ENCODE results near the gene ELOB.
A peak's percentile ranks its signal among the peaks of the same experiment; 100 is the strongest.

ELOB gene

DNA sequence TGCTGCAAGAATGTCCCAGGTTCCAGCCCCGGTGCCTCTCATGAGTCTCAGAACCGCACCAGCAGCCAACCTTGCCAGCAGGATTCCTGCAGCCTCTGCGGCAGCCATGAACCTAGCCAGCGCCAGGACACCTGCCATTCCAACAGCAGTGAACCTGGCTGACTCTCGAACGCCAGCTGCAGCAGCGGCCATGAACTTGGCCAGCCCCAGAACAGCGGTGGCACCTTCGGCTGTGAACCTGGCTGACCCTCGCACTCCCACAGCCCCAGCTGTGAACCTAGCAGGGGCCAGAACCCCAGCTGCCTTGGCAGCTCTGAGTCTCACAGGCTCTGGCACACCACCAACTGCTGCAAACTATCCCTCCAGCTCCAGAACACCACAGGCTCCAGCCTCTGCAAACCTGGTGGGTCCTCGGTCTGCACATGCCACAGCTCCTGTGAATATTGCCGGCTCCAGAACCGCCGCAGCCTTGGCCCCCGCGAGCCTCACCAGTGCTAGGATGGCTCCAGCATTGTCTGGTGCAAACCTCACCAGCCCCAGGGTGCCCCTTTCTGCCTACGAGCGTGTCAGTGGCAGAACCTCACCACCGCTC, 9.8 kb downstream of the ELOB start:
- DNase-seq (ENCODE audit: low spot score): no peak

DNA sequence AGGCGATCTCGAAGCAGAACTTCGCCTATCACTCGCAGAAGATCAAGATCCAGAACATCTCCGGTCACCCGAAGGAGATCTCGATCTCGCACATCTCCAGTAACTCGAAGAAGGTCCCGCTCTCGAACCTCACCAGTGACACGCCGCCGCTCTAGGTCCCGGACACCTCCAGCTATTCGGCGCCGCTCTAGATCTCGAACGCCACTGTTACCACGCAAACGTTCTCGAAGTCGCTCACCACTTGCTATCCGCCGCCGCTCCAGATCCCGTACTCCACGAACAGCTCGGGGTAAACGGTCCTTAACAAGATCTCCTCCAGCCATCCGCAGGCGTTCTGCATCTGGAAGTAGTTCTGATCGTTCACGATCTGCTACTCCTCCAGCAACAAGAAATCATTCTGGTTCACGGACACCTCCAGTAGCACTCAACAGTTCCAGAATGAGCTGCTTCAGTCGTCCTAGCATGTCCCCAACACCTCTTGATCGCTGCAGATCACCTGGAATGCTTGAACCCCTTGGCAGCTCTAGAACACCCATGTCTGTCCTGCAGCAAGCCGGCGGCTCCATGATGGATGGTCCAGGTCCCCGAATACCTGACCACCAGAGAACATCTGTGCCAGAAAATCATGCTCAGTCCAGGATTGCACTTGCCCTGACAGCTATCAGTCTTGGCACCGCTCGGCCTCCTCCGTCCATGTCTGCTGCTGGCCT, 10.5 kb downstream of the ELOB start:
- no peak for DNase-seq (ENCODE audit: low spot score)

DNA sequence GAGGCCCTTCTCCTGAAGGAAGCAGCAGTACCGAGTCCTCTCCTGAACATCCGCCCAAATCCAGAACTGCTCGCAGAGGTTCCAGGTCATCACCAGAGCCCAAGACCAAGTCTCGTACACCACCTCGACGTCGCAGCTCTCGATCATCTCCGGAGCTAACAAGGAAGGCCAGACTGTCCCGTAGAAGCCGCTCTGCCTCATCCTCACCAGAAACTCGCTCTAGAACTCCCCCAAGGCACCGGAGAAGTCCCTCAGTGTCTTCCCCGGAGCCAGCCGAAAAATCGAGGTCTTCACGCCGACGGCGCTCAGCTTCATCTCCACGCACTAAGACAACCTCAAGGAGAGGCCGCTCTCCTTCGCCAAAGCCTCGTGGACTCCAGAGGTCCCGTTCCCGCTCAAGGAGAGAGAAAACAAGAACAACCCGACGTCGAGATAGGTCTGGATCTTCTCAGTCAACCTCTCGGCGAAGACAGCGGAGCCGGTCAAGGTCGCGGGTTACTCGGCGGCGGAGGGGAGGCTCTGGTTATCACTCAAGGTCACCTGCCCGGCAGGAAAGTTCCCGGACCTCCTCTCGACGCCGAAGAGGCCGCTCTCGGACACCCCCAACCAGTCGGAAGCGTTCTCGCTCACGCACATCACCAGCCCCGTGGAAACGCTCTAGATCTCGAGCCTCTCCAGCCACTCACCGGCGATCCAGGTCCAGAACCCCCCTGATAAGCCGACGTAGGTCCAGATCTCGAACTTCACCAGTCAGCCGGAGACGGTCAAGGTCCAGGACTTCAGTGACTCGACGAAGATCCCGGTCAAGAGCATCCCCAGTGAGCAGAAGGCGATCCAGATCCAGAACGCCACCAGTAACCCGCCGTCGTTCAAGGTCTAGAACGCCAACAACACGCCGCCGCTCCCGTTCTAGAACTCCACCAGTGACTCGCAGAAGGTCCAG, 11.3 kb downstream of the ELOB start:
- DNase-seq (ENCODE audit: low spot score): no peak

DNA sequence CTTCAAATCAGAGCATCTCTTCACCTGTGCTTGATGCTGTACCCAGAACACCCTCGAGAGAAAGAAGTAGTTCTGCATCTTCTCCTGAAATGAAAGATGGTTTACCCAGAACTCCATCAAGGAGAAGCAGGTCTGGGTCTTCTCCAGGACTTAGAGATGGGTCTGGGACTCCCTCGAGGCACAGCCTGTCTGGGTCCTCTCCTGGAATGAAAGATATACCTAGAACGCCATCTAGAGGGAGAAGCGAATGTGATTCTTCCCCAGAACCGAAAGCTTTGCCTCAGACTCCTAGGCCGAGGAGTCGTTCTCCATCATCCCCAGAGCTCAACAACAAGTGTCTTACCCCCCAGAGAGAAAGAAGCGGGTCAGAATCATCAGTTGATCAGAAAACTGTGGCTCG, 12.4 kb downstream of the ELOB start:
- DNase-seq (ENCODE audit: low spot score): no peak

DNA sequence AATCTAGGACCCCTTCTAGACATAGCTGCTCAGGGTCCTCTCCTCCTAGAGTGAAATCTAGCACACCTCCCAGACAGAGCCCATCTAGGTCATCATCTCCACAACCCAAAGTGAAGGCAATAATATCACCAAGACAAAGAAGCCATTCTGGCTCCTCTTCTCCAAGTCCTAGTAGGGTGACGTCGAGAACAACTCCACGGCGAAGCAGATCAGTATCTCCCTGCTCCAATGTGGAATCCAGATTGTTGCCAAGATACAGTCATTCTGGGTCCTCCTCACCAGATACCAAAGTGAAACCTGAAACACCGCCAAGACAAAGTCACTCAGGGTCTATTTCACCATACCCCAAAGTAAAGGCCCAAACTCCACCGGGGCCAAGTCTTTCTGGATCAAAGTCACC, 13.9 kb downstream of the ELOB start:
- no peak for DNase-seq (ENCODE audit: low spot score)

DNA sequence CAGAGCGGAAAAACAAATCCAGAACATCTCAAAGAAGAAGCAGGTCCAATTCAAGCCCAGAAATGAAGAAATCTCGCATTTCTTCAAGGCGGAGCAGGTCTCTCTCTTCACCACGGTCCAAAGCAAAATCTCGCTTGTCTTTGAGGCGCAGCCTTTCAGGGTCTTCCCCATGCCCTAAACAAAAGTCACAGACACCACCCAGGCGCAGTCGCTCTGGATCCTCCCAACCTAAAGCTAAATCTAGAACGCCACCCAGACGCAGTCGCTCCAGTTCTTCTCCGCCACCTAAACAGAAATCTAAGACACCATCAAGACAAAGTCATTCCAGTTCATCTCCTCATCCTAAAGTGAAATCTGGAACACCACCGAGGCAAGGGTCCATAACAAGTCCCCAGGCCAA, 14.4 kb downstream of the ELOB start:
- DNase-seq (ENCODE audit: low spot score): no peak

DNA sequence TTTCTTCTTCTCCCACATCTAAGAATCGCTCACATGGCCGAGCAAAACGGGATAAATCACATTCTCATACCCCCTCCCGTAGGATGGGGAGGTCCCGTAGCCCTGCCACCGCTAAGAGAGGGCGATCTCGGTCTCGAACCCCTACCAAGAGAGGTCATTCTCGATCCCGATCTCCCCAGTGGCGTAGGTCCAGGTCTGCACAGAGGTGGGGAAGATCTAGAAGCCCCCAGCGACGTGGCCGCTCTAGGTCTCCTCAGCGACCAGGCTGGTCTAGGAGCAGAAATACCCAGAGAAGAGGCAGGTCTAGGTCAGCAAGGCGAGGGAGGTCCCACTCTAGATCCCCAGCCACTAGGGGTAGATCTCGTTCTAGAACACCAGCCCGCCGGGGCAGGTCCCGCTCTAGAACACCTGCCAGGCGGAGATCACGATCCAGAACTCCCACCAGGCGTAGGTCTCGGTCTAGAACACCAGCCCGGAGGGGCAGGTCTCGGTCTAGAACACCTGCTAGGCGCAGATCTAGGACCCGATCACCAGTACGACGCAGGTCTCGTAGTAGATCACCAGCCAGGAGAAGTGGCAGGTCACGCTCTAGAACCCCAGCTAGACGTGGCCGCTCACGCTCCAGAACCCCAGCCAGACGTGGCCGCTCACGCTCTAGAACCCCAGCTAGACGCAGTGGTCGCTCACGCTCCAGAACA, 15.0 kb downstream of the ELOB start:
- no peak for DNase-seq (ENCODE audit: low spot score)

DNA sequence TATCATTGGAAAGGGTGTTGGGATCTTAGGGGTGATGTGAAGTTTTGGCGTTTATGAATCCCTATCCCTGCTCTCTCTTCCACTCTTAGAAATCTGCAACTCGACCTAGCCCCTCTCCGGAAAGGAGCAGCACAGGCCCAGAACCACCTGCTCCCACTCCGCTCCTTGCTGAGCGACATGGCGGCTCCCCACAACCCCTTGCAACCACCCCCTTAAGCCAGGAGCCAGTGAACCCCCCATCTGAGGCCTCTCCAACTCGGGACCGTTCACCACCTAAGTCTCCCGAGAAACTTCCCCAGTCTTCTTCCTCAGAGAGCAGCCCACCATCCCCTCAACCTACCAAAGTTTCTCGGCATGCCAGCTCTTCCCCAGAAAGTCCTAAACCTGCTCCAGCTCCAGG, 15.6 kb downstream of the ELOB start:
- no peak for DNase-seq (ENCODE audit: low spot score)

DNA sequence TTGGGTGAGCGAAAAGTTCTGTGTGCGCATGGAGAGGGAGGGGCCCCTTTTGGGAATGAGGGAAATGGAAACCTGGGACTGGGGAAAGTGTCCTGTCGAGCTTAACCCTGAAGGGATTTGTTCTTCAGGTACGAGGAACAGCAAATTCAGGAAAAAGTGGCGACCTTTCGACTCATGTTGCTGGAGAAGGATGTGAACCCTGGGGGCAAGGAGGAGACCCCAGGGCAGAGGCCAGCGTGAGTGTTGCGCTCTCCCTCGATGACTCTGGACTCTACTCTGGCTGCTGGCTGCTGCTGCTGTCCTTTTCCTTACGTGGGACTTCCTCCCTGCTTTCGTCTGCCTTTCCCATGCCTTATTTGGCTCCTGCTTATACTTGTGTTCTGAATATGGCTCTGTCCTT, 19.7 kb downstream of the ELOB start:
- no peak for DNase-seq (ENCODE audit: low spot score)

DNA sequence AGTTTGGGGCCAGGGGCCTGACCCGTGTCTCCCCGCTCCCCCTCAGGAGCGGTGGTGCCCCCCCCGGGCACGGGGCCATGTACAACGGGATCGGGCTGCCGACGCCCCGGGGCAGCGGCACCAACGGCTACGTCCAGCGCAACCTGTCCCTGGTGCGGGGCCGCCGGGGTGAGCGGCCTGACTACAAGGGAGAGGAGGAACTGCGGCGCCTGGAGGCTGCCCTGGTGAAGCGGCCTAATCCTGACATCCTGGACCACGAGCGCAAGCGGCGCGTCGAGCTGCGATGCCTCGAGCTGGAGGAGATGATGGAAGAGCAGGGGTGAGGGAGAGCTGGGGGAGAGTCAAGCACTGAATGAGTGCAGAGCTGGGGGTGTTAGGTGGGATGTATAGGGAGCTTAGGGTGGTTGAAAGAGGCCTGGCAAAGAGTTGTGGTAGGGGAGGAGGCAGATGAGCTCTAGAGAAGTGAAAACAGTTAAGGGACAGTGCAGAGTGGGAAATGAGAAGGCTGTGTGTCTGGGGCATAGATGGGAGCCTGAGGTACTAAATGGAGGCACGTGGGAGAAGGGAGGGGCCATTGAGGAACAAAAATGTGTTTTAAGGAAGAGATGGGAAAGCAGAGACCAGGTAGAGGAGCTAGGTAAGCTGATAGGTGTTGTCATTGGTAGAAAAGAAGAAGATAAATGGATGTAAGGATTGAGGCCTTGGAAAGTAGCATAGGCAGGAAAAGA, 20.6 kb downstream of the ELOB start:
- DNase-seq (ENCODE audit: low spot score): no peak

DNA sequence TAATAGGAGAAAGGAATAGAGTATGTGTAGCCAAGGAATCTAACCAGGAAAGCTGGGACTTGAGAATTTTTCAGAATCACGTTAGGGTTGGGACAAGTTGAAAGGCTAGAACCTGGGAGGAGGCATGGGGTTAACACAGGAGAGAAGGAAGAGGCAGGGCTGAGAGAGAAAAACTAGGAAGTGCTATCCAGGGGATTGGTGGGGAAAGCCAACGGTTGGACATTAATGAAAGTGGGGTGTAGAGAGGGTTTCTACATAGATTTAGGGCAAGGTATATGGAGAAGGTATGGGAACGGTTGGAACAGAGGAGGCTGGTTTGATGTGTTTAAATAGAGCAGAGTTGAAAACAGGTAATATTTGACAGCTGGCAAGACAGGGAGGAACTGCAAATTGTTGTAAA, 21.9 kb downstream of the ELOB start:
- DNase-seq (ENCODE audit: low spot score): no peak

DNA sequence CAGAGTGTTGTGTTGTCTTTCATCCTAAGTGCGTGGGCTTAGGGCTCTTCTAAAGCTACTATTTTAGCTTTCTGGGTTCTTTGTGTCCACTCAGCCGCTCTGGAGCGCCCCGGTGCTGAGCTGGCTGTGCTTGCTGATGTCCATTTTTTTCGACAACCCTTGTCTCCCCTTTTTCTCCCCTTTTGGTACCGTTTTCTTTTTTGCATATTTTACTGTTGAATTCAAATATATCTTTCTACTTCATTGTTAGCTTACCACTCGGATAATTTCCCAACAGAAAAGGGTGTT, 23.4 kb downstream of the ELOB start:
- peak; percentile 49 for DNase-seq (ENCODE audit: low spot score)

DNA sequence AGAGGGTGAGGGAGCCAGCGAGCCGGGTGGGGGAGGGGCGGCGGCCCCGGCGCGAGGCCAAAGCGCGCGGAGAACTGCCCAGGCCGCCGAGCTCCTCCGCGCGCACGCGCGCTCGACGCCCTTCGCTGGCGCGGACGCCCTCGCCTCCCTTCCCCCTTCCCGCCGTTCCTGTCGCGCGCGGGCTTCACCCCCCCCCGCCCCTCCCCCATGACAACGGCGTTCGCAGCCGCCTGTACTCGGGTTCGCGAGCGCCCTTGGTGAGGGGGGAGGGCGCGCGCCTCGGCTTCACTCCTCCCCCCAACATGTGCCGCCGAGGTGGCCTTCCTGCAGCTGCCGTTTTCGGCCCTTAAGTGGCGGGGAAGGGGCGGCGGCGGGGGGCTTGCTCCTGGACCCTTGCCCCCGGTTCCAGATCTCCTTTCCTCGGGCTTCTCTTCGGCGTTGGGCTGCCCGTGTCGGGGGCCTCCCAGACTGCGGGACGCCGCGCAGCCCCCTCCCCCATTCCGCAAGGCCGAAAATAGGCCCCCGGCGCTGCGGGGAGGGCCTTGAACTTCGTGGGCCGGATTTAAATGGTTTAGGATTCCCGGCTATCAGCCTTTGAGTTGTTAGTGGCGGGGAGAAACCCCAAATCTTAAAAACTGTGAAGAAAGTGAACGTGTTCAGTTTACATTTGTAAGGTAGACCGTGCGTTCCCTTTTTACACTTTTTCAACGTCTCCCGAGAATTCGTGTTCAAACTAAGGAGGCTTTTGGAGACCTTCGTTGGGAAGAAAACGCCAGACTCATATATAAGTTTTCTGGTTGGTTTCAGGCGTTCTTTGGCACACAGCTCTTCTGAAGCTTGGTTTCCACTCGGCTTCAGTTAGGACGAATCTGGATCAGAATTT, 24.0 kb downstream of the ELOB start:
- DNase-seq (ENCODE audit: low spot score): peak; percentile 95

DNA sequence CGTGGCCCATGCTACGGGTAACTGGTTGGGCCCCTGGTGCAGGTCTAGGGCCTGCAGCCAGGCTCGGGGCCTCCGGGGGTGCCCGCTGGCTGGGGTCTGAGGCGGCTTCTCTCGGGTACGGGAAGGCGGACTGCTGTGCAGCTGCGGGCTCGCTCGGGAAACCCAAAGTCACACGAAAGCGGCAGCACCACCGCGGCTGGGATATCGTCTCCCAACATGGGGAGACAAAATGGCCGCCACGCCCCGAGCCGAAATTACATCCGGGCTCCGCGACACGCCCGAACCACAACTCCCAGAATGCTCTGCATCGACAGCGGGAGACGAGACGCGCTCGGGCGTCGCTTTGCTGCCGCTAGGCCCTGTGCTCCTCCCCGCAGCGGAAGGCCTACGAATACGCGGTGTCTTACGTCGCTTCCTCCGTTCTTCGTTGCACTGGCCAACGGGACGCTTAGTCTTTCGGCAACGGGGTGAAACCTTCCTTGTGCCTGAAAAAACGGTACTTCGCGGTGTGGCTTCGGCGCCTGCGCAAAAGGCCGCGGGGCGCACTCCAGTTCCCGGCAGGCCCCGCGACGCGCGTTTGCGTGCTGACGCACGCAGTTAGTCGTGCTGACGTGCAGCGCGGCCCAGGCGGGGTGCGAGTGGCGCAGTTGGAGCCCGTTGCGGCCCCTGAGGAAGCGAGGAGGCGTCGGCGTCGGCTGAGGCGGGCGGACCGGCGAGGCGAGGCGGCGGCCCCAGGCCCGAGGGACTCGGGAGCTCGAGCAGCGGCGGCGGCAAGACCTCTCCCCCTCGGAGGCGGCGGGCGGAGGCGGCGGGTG, 24.8 kb downstream of the ELOB start, which contains the start of gene SRRM2:
Gene SRRM2 (plus strand): TSS at position 604 of the 815 bp plus-strand sequence. CDS start 3,727 bp downstream, outside the sequence.
- DNase-seq (ENCODE audit: low spot score): peak; percentile 98

DNA sequence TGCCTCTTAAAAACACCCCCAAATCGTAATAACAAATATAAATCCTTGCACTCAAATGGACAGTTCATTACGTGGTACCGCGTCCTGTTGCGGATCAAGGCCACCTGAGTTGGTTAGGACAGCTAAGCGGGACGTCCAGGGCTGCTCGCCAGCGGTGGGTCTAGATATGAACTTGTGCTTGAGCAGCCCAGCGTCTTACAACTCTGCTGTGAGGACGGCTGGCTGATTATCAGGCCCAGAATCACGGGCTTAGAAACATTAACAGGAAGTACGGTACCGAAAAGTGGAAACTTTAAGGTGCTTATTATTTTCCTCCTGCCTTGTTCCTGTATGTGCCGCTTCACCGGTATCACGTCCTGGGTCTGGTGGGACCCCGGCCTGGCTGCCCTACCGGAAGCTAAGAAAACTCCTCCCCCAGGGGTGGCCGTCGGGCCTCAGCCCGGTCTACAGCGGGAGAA, 25.5 kb downstream of the ELOB start:
- DNase-seq (ENCODE audit: low spot score): no peak

DNA sequence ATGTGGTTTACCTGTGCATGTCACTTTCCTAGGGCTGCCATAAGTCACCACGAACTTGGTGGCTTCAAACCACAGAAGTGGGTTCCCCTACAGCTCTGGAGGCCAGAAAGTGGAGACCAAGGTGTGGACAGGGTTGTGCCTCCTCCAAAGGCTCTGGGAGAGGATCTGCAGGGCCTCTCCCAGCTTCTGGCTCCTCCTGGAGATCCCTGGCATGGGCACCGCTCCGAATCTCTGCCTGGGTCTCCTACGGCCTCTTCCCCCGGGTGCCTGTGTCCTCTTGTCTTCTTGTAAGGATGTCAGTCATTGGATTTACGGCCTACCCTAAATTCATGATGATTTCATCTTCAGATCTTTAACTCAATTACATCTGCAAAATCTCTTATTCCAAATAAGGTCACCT, 27.1 kb downstream of the ELOB start:
- no peak for DNase-seq (ENCODE audit: low spot score)

DNA sequence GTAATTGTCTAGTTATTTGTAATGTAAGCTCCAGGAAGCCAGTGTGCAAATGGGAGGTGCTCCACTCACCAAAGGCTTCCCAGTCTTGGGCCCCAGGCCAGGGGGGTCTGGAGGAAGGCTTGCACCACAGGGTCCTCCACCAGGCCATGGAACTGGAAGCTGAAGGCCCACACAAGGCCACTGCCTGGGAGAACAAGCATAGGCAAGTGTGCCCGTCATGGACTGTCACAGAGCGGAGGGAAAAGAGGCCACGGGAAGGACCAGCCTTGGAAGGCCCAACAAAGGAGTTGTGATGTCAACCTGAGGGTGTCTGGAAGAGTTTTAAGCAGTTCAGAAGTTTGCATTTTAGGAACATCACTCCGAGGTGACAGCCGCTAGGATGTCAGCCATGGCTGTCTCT, 27.6 kb downstream of the ELOB start:
- no peak for DNase-seq (ENCODE audit: low spot score)

DNA sequence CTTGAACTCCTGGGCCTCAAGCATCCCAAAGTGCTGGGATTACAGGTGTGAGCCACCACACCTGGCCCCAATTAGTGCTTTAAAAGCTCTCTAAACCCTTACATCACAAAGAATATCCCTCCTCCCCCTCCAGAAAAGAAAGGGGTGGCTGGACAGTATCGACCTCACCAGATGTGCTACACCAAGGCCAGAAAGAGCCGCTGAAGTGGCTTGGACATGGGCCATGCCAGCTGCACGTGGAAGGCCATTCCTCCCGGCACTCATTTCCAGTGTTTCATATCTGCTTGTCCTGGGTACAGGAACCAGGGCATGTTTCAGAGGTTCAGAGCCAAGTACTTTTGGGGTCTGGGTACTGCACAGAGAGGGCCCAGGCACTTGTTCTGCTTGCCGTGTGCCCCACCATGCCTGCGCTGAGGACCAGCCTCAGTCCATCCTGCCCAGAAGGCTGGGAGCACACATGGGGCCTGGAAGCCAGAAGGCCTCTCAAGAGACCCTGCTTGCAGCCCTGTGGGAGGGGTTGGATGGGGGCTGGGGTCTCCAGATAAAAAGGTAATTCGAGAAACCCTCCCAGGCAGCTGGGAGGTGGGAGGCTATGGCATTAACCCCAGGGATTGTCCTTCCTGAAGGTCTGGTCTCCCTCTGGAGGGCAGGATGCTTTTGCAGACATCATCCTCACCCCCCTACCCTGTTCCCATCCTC, 28.2 kb downstream of the ELOB start:
- no peak for DNase-seq (ENCODE audit: low spot score)

DNA sequence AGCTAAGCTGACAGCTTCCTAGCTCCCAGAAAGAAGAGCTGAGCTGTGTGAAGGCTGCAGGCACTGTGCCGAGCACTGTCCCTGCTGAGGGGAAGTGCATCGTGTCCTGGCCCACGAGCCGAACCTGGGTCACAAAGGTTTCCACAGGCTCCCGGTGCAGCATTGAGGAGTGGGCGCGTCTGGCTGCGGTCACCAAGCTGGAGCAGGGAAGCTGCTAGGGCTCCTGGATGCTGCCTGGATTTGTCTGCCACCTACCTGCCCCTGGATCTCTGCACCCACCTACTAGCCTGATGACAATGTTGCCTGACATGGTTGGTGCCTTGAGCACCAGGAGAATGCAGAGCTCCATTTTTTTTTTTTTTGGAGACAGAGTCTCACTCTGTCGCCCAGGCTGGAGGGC, 31.1 kb downstream of the ELOB start:
- DNase-seq (ENCODE audit: low spot score): no peak

Measured in GM03348 (cell line).